ENCODE data around the gene NFIA. TPM values are rescaled to one million over a fixed set of nuclear protein-coding genes. Genes with fewer than 3 reads are reported as not detected.

Gene NFIA
- total and polyA plus RNA-seq, 9 of the 15 experiments (the other 6 are each of a cell fraction or from before 2014, with no cell fraction given), result 5.3 to 24.9 (median 9.8) TPM

DNA sequence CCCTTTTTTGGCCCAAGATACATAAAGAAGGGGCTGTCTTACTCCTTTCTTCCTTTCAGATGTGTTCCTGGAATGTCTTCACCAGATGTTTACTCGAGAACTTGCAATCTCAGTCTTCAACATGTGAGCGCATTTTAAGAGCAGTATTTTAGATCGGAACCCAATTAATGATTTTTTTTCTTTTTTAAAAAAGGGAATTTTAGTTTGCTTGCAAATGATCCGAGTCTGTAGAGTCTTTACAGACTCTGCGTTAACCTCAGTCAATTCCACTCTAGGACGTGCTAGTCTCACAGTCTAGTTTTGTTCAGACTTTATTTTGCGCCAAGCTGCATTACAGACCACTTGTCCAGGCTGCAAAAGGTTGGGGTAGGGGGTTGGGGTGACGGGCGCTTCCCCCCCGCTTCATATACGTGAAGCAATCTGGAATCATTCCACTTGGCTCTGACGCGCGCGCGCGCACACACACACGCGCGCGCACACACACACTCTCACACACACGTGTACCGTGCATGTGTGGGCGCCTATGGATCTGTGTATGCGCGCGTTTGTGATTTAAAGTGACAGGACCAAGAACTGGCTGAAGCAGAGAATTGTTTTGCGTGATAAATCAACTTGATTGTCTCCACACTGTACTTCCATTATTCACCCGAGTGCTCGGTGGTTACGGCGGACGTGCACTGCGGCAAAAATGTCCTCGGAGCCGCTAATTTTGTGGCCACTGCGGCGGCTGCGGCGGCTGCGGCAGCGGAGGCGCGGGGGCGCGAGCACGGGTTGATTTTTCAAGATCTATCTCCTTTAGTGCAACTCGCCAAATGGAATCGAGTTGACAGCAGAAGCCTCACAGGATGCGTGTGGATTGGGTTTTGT is 25.6 kb upstream of the NFIA start (continued):
- TF ChIP-seq, protein P1, sequence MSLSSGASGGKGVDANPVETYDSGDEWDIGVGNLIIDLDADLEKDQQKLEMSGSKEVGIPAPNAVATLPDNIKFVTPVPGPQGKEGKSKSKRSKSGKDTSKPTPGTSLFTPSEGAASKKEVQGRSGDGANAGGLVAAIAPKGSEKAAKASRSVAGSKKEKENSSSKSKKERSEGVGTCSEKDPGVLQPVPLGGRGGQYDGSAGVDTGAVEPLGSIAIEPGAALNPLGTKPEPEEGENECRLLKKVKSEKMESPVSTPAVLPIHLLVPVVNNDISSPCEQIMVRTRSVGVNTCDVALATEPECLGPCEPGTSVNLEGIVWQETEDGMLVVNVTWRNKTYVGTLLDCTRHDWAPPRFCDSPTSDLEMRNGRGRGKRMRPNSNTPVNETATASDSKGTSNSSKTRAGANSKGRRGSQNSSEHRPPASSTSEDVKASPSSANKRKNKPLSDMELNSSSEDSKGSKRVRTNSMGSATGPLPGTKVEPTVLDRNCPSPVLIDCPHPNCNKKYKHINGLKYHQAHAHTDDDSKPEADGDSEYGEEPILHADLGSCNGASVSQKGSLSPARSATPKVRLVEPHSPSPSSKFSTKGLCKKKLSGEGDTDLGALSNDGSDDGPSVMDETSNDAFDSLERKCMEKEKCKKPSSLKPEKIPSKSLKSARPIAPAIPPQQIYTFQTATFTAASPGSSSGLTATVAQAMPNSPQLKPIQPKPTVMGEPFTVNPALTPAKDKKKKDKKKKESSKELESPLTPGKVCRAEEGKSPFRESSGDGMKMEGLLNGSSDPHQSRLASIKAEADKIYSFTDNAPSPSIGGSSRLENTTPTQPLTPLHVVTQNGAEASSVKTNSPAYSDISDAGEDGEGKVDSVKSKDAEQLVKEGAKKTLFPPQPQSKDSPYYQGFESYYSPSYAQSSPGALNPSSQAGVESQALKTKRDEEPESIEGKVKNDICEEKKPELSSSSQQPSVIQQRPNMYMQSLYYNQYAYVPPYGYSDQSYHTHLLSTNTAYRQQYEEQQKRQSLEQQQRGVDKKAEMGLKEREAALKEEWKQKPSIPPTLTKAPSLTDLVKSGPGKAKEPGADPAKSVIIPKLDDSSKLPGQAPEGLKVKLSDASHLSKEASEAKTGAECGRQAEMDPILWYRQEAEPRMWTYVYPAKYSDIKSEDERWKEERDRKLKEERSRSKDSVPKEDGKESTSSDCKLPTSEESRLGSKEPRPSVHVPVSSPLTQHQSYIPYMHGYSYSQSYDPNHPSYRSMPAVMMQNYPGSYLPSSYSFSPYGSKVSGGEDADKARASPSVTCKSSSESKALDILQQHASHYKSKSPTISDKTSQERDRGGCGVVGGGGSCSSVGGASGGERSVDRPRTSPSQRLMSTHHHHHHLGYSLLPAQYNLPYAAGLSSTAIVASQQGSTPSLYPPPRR (CRISPR knock-in tag; IDR thresholded peaks at IDR 0.05; ENCODE audit: borderline replicate concordance), result no peak
- TF ChIP-seq ZNF143 (CRISPR knock-in tag; IDR thresholded peaks at IDR 0.05) (no peak), TCF15 (CRISPR knock-in tag; IDR thresholded peaks at IDR 0.05) (no peak), CCNT2 (IDR thresholded peaks at IDR 0.05; ENCODE audit: borderline replicate concordance, extremely low read depth, insufficient read length, low read depth, low read length) (peak; percentile 0), ZNF740 (CRISPR knock-in tag; IDR thresholded peaks at IDR 0.05) (peak; percentile 48; the same call in 1 of the 2 replicates), ZNF740 (tag; IDR thresholded peaks at IDR 0.05) (no peak), POLR2A (conservative IDR thresholded peaks at IDR 0.05) (peak; percentile 39), SREBF1 (IDR thresholded peaks at IDR 0.05; ENCODE audit: borderline replicate concordance, low read depth, low read length) (no peak), ZNF75A (CRISPR knock-in tag; IDR thresholded peaks at IDR 0.05) (no peak), MYC (IDR thresholded peaks at IDR 0.05; ENCODE audit: low read depth, low read length) (peak; percentile 92), MYC (CRISPR knock-in tag; IDR thresholded peaks at IDR 0.05; ENCODE audit: borderline replicate concordance, low read depth) (no peak), ZNF175 (CRISPR knock-in tag; IDR thresholded peaks at IDR 0.05; ENCODE audit: low read depth) (no peak; the same call in 1 of the 2 replicates), CBX3 (IDR thresholded peaks at IDR 0.05; ENCODE audit: borderline replicate concordance in 1 of 2, low read length in 2 of 2) (0 out of 3 replicates have a peak, but pooled peaks of 1 of the 2 experiments have one; percentile 9), BRCA1 (IDR thresholded peaks at IDR 0.05) (no peak), BRCA1 (CRISPR knock-in tag; IDR thresholded peaks at IDR 0.05) (no peak), MAFF (IDR thresholded peaks at IDR 0.05; ENCODE audit: low read length) (no peak)
- TF ChIP-seq, protein P2, sequence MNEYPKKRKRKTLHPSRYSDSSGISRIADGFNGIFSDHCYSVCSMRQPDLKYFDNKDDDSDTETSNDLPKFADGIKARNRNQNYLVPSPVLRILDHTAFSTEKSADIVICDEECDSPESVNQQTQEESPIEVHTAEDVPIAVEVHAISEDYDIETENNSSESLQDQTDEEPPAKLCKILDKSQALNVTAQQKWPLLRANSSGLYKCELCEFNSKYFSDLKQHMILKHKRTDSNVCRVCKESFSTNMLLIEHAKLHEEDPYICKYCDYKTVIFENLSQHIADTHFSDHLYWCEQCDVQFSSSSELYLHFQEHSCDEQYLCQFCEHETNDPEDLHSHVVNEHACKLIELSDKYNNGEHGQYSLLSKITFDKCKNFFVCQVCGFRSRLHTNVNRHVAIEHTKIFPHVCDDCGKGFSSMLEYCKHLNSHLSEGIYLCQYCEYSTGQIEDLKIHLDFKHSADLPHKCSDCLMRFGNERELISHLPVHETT (CRISPR knock-in tag; conservative IDR thresholded peaks at IDR 0.05 in 1 of 2, IDR thresholded peaks at IDR 0.05 in 1 of 2), result no peak
